PC-3 (cell line): ENCODE data around the gene R3HDM1.

Experiments
- CTCF ChIP-seq: fragments of 300-600 bp; sonication (generic); conservative IDR thresholded peaks from 2 replicates; pipeline ENCODE4 v1.5.1; 2017; ENCODE audit warnings: antibody characterized with exemption, low read depth, mild to moderate bottlenecking, low read length
- EZH2 ChIP-seq: fragments of 300-600 bp; sonication (generic); IDR thresholded peaks from one replicate; pipeline ENCODE4 v1.6.1; 2017; ENCODE audit warnings: antibody characterized with exemption, mild to moderate bottlenecking, low read length; ENCODE audit not compliant: unreplicated experiment
- EZH2phosphoT487 ChIP-seq: fragments of 300-600 bp; sonication (generic); IDR thresholded peaks from 2 replicates; pipeline ENCODE4 v1.6.1; 2018; ENCODE audit warnings: mild to moderate bottlenecking, antibody characterized with exemption, low read length, borderline replicate concordance

GRCh38 chr2:135494917-135495316, 36.4 kb upstream of the R3HDM1 start:
- no peak for TF ChIP-seq EZH2
- no peak for TF ChIP-seq EZH2phosphoT487
- no peak for TF ChIP-seq CTCF
